Astrocyte of the cerebellum (primary cell): ENCODE measurements around the gene NFIA.

Experiments used
- DNase-seq: peaks from one replicate; pipeline ENCODE4 v3.0.0-alpha.2; 2011; ENCODE audit warnings: low read depth
- H3K4me3 ChIP-seq: 2 replicates; pipeline ENCODE4 v1.5.1; 2011; ENCODE audit warnings: mild to moderate bottlenecking, low read depth, low read length, moderate library complexity
- CTCF ChIP-seq: IDR thresholded peaks from 2 replicates; pipeline ENCODE4 v1.5.1; 2012; ENCODE audit warnings: low read length, low read depth, moderate library complexity, mild to moderate bottlenecking; ENCODE audit errors: missing control alignments
- in situ Hi-C: cut with HindIII; loops from 2 replicates; pipeline ENCODE4 v1.10.0; 2017; ENCODE audit warnings: low sequenced_read_pairs

Gene NFIA

DNA sequence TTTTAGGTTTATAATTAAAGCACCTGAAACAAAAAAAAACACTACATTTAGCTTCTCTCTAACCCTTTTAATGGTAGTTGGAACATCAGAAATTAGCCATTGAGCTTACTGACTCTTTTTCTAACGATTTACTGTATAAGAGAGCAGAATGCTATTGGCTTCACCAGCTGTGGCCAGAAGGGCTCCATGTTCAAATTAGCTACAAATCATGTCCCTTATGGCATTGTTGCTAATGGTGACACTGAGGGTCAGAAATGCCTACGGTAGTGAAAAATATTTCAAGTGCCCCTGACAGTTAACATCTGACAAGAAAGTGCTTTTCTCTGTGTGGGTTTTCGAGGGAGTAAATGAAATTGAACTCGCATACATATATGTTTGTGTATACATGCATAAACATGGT is 232.7 kb downstream of the NFIA start:
- in situ Hi-C loops = no loop called here

GRCh38 chr1:61316493-61316892 is 234.1 kb downstream of the NFIA start:
- H3K4me3 ChIP-seq = no peak overlapping the region
- no peak for DNase-seq
- in situ Hi-C loops = no loop called here
- no peak for TF ChIP-seq CTCF

More for the DNA sequence above, 232.7 kb downstream of the NFIA start:
- no peak overlapping the region for H3K4me3 ChIP-seq
- TF ChIP-seq CTCF = no peak
- DNase-seq = no peak

- TF ChIP-seq CTCF = no peak
- H3K4me3 ChIP-seq = no peak overlapping the region
- in situ Hi-C loops = no loop called here
- peak; percentile 40 for DNase-seq
These were observed 236.2 kb downstream of the NFIA start for GRCh38 chr1:61318319-61319125.

- in situ Hi-C loops = no loop called here
- no peak overlapping the region for H3K4me3 ChIP-seq
- DNase-seq = no peak
- no peak for TF ChIP-seq CTCF
These were observed 238.2 kb downstream of the NFIA start for GRCh38 chr1:61320575-61320974.

GRCh38 chr1:61322008-61322744 is 239.8 kb downstream of the NFIA start:
- H3K4me3 ChIP-seq = no peak overlapping the region
- TF ChIP-seq CTCF = no peak
- no peak for DNase-seq
- in situ Hi-C loops = no loop called here

GRCh38 chr1:61322769-61323168 is 240.4 kb downstream of the NFIA start:
- H3K4me3 ChIP-seq = no peak overlapping the region
- no peak for DNase-seq
- in situ Hi-C loops = no loop called here
- no peak for TF ChIP-seq CTCF
